ENCODE data around the gene HIC1. TPM values are rescaled to one million over a fixed set of nuclear protein-coding genes. Genes with fewer than 3 reads are reported as not detected.

Gene HIC1
- total RNA-seq, 2 experiments from 2014 or later = 0.19 to 0.32 TPM

- DNase-seq (ENCODE audit: low spot score) = no peak
- Histone ChIP-seq H3K79me2 (ENCODE audit: insufficient read depth, low read depth, low read length) (no peaks in the 10 kb centered on the region), H3K4me3 (ENCODE audit: low read depth, low read length, poor library complexity, severe bottlenecking) (no peak overlapping the region), H2AFZ (ENCODE audit: low read length) (no peak overlapping the region), H3K9me2 (ENCODE audit: insufficient read depth, low read length) (no peaks in the 10 kb centered on the region), H3K4me2 (ENCODE audit: low read length) (no peak overlapping the region), H3K9me3 (ENCODE audit: low read length) (no peaks in the 10 kb centered on the region), H3K4me1 (ENCODE audit: insufficient read depth, low read length, poor library complexity, severe bottlenecking) (peaks cover 34% of the 10 kb centered on the region), H3K27ac (ENCODE audit: low read depth, low read length, poor library complexity, severe bottlenecking) (no peak overlapping the region), H4K20me1 (ENCODE audit: insufficient read depth, low read length) (no peaks in the 10 kb centered on the region), H3K36me3 (ENCODE audit: insufficient read depth, low read length) (no peaks in the 10 kb centered on the region)
- ChIA-PET POLR2A (no interaction called here), CTCF (ENCODE audit: unreplicated experiment) (interaction anchor here (0.5 to 1.4 kb wide), 2 partner anchors 36 to 187 kb away, joined by 3 read pairs; no protein-coding TSS in a partner anchor)
- no TSS peak for BruUV-seq (replicated peaks)
- TF ChIP-seq, protein P1, sequence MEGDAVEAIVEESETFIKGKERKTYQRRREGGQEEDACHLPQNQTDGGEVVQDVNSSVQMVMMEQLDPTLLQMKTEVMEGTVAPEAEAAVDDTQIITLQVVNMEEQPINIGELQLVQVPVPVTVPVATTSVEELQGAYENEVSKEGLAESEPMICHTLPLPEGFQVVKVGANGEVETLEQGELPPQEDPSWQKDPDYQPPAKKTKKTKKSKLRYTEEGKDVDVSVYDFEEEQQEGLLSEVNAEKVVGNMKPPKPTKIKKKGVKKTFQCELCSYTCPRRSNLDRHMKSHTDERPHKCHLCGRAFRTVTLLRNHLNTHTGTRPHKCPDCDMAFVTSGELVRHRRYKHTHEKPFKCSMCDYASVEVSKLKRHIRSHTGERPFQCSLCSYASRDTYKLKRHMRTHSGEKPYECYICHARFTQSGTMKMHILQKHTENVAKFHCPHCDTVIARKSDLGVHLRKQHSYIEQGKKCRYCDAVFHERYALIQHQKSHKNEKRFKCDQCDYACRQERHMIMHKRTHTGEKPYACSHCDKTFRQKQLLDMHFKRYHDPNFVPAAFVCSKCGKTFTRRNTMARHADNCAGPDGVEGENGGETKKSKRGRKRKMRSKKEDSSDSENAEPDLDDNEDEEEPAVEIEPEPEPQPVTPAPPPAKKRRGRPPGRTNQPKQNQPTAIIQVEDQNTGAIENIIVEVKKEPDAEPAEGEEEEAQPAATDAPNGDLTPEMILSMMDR (conservative IDR thresholded peaks at IDR 0.05; ENCODE audit: low read length) = no peak
- TF ChIP-seq EZH2phosphoT487 (IDR thresholded peaks at IDR 0.05; ENCODE audit: borderline replicate concordance, low read depth, low read length) = no peak
- intact Hi-C loops (cut with micrococcal nuclease; ENCODE audit: unreplicated experiment) = loop anchor here (2.0 kb wide), 1 partner anchor 113 kb away; no protein-coding TSS in a partner anchor
Observed at GRCh38 chr17:2057760-2058585, 3.1 kb downstream of the HIC1 start.

GRCh38 chr17:2058586-2059546, 4.0 kb downstream of the HIC1 start:
- Histone ChIP-seq H3K79me2 (ENCODE audit: insufficient read depth, low read depth, low read length) (no peaks in the 10 kb centered on the region), H3K4me2 (ENCODE audit: low read length) (peak overlapping the region; percentile 45; the same call in 1 of the 2 replicates), H3K4me1 (ENCODE audit: insufficient read depth, low read length, poor library complexity, severe bottlenecking) (peaks cover 37% of the 10 kb centered on the region), H2AFZ (ENCODE audit: low read length) (no peak overlapping the region), H3K27ac (ENCODE audit: low read depth, low read length, poor library complexity, severe bottlenecking) (no peak overlapping the region), H3K9me3 (ENCODE audit: low read length) (no peaks in the 10 kb centered on the region), H3K4me3 (ENCODE audit: low read depth, low read length, poor library complexity, severe bottlenecking) (no peak overlapping the region), H3K9me2 (ENCODE audit: insufficient read depth, low read length) (no peaks in the 10 kb centered on the region), H4K20me1 (ENCODE audit: insufficient read depth, low read length) (no peaks in the 10 kb centered on the region), H3K36me3 (ENCODE audit: insufficient read depth, low read length) (no peaks in the 10 kb centered on the region)
- ChIA-PET CTCF (ENCODE audit: unreplicated experiment) (interaction anchor here (0.5 to 1.4 kb wide), 3 partner anchors 35 to 652 kb away, joined by 3 to 4 read pairs (median 3); no protein-coding TSS in a partner anchor), POLR2A (no interaction called here)
- DNase-seq (ENCODE audit: low spot score) = peak; percentile 57
- no TSS peak for BruUV-seq (replicated peaks)
- TF ChIP-seq, protein P1 (conservative IDR thresholded peaks at IDR 0.05; ENCODE audit: low read length) = peak; percentile 76
- no peak for TF ChIP-seq EZH2phosphoT487 (IDR thresholded peaks at IDR 0.05; ENCODE audit: borderline replicate concordance, low read depth, low read length)
- intact Hi-C loops (cut with micrococcal nuclease; ENCODE audit: unreplicated experiment) = loop anchor here (2.0 kb wide), 1 partner anchor 112 kb away; no protein-coding TSS in a partner anchor

All from OCI-LY7 (cell line).